Fibroblast of skin of scalp (primary cell): ENCODE data around the gene CLEC4F.
"Not testable (repeated sequence)": the region's sequence is repeated elsewhere in the genome, so short reads cannot be mapped to it uniquely, and the experiment has no call there.

Experiments
- DNase-seq: peaks from one replicate; pipeline ENCODE4 v3.0.0-alpha.2; 2013

CLEC4F gene

GRCh38 chr2:70826696-70827350 lies 6.4 kb upstream of the CLEC4F start:
- no peak for DNase-seq

GRCh38 chr2:70823249-70823648 lies 2.9 kb upstream of the CLEC4F start:
- DNase-seq: no peak

DNA sequence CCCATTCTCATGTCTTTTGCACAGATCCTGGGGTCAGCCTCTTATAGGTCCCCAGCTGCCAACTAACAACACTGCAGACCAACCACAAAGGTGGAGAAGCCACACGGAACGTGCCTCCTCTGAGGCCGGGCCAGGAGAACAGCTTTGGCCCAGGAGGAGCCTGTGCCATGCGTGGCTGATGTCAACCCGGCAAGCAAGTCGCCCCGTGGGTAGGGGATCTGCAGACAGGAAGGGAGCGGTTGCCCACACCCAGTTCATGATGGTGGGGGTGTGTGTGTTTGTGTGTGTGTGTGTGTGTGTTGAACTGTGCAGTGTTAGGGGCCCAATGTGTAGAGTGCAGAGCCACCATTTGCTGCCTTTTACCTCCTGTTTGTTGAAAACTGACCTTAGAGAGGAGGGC lies 2.4 kb upstream of the CLEC4F start:
- DNase-seq: no peak

DNA sequence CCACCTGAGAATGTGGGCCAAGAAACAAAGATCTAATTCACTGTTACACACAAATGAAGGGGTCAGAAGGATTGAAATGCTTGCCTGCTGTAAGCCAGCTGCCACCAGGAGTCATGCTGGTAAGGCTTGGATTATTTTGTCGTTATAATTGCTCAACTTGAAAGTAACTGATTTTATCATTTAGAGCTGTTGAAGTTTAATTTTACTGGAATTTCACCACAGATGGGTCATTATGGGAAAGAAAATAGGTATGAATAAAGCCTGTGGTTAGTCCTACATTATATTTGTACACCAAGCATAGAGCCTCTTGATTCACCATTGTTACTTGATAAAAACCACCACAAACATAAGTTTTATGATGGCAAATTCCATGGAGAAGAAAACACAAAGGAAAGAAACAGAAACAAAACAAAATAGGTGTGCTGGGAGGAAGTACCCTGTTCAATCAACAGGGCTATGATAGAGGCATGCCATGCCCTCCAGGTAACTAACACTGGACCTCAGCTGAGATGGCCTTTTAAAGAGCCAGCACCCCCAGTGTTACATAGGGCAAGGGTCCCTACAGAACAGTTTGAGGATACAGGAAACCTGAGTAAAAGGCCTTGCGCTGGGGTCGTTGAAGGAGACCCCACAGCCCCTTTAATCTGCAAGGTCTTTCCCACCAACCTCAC lies 3.0 kb downstream of the CLEC4F start:
- DNase-seq: no peak

GRCh38 chr2:70816726-70817125 lies 3.7 kb downstream of the CLEC4F start:
- DNase-seq: no peak

GRCh38 chr2:70808983-70809958 lies 11.1 kb downstream of the CLEC4F start:
- DNase-seq: no peak

DNA sequence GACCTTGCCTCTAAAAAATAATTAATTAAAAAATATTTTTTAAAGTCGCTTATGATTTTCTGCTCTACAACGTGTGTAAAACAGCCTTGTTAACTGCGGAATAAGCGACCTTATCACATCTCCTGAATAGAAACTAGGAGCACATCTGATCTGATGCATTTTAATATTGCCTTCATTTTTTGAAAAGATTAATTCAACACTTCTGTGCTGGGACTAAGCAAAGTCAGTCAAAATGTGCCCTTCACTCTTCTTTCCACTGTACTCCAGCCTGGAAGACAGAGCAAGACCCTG lies 12.6 kb downstream of the CLEC4F start:
- DNase-seq: no peak

- DNase-seq: no peak
Measured at GRCh38 chr2:70807102-70807827, 13.1 kb downstream of the CLEC4F start.

- DNase-seq: no peak
Measured at GRCh38 chr2:70806620-70807019, 13.8 kb downstream of the CLEC4F start.

GRCh38 chr2:70806013-70806412 lies 14.4 kb downstream of the CLEC4F start:
- DNase-seq: no peak

- DNase-seq: no peak
Measured at GRCh38 chr2:70801607-70802263, 18.7 kb downstream of the CLEC4F start.

DNA sequence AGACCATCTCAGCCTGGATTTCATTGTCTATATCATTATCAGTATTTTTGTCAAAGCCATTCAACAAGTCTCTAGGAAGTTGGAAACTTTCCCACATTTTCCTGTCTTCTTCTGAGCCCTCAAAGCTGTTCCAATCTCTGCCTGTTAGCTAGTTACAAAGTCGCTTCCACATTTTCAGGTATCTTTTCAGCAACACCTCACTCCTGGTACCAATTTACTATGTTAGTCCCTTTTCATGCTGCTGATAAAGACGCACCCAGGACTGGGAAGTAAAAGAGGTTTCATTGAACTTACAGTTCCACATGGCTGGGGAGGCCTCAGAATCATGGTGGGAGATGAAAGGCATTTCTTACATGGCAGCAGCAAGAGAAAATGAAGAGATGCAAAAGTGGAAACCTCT lies 20.7 kb downstream of the CLEC4F start:
- no peak for DNase-seq

GRCh38 chr2:70797996-70798395 lies 22.4 kb downstream of the CLEC4F start:
- not testable (repeated sequence) for DNase-seq

DNA sequence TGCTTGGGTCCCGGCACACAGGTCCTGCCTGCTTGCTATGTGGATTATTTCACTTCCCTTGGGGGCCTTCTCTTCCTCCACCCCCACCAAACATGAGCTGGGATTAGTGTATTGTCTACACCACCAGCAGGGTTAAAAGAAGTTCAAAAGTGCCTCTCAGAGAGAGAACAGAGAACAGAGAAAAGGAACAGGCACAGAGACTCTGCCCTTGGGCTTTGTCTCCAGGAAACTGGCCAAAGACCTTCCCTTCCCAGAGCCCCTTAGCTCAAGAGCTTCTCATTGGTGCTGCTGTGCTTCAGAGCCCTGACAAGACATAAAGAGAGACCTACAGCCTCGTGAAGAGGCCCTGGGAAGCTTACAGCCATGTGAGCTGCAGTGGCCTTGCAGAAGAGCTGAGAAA lies 22.9 kb downstream of the CLEC4F start:
- no peak for DNase-seq

- no peak for DNase-seq
Measured at GRCh38 chr2:70796262-70796661, 24.1 kb downstream of the CLEC4F start.

- no peak for DNase-seq
Measured at GRCh38 chr2:70795164-70795995, 25.0 kb downstream of the CLEC4F start.

DNA sequence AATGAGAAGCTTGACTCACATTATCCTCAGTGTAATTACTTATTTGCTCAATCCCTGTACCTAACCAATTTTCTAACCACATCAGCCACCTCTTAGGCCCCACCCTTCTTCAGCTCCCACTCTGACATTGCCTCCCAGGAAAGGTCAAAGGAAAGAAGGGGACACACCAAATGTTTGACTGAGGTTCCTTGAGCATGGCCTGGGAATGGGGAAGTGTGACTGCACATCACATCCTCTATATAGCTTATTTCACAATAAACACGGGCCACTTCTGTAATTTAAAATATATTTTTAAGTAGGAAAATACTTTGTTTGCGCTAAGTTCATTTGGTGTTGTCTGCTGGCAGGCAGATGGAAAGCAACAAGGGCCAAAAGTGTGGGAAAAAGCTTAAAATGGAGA lies 26.9 kb downstream of the CLEC4F start:
- DNase-seq: no peak

DNA sequence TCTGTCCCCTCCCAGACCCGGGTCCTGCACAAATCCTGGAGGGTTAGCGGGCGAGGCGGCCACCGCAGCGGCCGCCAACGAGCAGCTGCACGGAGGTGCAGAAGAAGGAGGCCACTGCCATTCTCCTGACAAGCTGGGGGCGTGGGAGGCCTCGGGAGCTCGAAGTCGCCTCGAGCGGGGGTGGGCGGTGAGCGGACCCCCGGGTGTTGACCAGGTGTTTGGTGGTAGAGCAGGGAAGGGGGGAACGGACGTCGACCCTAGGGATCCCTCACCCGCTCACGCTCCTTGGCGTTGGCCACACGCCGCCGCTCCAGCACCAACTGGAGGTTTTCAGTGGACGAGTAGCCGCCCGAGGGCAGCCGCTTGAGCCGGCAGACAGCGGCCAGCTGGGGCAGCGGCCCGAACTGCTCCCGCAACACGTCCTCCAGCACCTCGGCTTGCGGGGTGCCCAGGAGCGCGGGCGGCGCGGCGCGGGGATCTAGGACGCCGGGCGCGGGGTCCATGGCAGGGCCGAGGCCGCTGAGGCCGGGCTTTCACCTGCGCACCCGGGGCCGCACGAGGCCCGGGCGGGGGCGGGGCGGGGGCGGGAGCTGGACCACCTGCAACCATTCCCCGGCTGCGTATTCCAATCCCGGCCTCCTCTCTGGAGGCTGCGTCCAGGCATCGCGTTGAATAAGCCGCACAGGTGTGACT lies 30.1 kb downstream of the CLEC4F start, which contains the start of gene FIGLA:
Gene FIGLA (minus strand): TSS at position 508 of the 693 bp plus-strand sequence. CDS start 5 bp downstream, at position 503.
- no peak for DNase-seq

GRCh38 chr2:70789304-70790135 lies 30.9 kb downstream of the CLEC4F start:
- peak; percentile 49 for DNase-seq
